KBM-7 (cell line): ENCODE results near the gene DYNC1LI2.

Experiments
- DNase-seq: peaks from one replicate; pipeline ENCODE4 v3.0.0-alpha.2; 2015
- in situ Hi-C: fragments of 300-500 bp; cut with MboI; formaldehyde crosslinking; loops from 2 replicates; pipeline ENCODE4 v1.14.3; 2020; ENCODE audit warnings: low sequenced_read_pairs, low pct_unique_long_range_greater_than_20kb, mixed read lengths

DYNC1LI2 gene

DNA sequence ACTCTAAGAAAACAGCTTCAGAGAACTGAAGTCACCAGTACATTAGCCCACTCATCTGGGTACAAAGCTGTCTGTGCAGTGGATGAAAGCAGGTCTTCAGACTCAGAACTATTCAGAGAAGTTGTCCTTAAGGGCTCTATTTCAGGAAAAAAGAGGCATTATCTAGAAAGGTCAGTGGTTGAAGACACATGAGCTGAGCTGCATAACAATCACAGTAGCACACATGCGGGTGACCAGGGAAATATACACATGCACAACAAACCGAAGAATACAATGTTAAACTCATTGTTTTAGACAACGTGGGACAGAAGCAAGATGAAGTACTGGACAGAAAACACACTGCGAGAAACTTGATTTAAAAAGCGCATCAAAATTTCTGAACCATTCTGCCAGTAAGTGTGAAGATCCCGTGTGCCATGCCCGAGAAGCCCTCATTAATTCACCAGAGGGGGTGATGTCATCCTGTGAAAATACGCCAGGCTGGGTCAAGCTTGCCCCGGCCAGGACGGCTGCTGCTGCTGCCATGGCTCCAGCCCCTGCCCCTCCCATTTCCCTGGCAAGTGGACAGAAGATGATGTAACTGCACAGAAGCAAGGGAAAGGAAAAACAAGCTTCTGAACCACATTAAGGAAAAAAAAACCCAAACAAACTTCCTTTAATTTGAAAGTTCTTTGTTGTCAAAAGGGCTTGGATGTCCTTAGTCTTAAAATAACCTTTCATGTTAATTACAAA lies 10.1 kb downstream of the DYNC1LI2 start:
- in situ Hi-C loops = no loop called here
- no peak for DNase-seq

DNA sequence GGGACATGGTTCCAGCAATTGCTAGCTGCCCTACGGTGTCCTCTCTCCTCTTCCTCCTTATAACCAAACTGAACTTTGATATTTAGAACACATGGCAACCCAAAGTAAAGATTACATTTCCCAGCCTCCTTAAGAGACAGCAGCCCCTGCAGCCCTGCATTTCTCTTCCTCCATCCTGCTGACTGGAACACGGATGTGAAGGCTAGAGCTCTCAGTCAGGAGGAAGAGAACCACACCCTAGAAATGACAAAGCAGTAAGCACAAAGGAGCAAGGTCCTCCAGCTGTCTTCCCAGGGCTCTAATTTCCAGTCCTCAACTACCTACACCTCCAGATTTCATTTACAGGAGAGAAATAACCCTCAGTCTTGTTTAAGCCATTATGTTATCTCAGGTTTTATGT lies 10.9 kb downstream of the DYNC1LI2 start:
- in situ Hi-C loops = no loop called here

DNA sequence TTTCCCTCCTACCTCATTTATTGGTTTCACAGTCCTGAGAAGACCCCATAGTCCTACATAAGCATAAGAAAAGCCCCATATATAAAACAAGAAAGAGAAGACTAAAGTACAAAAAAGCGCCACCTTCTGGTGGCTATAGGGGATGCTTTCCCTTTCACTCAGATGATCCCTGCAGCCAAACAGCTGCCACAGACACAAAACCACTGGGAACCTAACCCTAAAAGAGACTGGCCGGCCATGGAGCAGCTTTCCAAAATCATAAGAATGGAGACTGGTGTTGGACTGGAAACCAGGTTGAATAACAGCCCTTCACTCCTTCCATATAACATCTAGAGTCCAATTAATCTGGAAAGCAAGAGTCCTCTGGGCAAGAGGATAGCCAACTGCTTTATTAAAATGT lies 11.4 kb downstream of the DYNC1LI2 start:
- in situ Hi-C loops = no loop called here

More for the DNA sequence above, 10.9 kb downstream of the DYNC1LI2 start:
- no peak for DNase-seq

DNA sequence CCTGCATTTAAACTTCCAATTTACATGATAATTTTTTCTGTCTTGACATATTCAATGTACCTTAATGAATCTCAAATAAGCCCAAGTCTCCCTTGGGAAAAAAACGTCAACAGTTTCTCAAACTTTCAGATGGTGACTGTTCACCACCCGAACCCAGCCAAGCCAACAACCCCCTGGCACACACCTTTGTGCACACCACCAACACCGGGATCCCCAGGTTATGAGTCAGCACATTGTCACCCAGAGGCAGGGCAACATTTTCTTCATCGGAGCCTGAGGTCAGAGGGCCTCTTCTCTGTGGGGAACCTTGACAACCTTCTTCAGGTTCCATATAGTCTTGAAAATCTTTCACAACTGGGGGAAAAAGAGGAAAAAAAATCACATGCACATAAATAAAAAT lies 15.5 kb downstream of the DYNC1LI2 start:
- no peak for DNase-seq
- in situ Hi-C loops = no loop called here

More for the DNA sequence above, 11.4 kb downstream of the DYNC1LI2 start:
- DNase-seq = peak; percentile 74

DNA sequence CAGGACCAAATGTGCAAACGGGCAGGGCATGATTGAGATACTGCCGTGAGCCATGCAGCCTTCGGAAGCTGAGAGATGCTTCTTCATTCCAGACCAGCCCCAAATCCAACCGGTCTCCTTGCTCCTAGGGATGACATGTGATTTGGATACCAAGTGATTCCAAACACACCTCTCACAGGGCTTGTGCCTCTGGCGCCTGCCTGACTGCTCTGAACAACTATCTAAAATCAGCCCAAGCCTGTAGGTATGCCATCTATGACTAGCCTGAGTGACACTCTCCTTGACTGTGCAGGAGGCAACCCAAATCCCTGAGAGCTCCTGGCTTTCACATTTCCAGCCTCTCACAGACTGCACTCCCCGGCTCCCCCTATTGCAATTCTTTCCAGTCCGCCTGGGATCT lies 20.3 kb downstream of the DYNC1LI2 start:
- no peak for DNase-seq
- in situ Hi-C loops = no loop called here

DNA sequence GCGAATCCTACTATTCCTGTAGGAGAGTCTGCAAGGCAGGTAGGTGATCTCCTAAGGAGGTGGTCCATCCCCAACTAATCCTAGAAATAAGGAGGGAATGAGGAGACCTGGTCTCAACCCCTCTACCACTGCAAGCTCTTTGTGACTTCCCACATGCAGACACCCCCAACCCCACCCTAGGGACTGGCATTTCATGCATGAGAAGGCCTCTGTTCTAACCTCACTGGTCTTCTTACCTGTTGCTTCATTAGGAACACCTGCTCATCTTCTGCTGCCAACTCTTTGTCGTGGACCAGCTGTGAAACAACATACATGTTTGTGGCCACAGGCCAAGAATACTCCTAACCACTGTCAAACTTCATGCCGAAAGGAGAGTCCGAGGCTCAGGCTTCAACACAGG lies 22.6 kb downstream of the DYNC1LI2 start:
- in situ Hi-C loops = no loop called here
- no peak for DNase-seq

DNA sequence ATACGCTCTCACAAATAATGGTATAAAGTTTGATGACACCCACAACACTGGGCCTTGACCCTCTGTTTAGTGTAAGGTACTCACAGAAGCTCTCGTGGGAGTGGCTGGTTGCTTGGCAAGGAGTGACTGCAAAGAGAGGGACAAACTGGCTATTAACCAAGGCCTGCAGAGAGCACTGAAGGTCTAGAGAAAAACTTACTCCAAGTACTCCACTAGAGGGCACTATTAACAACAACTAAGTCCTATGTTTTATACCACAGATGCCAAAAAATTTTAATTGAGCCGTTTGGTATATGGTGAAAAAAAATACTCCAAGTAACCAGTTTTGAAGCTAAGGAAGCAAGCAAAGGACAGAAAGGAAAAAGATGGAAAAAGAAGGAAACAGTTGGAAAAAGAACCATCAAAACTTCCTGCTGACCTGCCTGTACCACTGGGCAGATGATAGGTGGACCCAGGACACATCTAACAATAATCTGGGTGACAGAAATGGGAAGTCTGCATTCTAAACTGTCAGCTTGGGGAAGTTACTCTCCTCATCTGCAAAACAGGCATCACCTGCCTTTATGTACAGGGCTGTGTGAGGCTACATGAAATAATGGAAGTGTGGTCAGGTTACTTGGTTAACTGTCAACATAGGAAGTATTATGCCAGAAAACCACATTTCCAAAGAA lies 23.2 kb downstream of the DYNC1LI2 start:
- in situ Hi-C loops = no loop called here

DNA sequence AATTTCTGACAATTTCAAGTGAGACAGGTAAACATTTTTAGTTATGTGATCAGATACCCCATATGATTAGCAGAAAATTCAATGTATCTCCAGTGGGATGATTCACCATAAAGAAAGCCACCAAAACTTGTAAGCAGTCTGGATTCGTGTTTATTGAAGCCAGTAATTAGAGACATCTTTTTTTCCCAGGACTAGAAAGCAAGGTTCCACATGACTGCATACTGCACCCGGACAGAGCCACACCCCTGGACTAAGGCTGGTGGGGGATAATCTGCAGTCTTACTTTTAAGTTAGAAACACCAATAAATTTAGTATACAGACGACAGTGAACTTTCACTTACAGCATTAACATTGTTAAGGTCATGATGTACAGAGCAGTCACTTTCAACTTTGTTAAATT lies 30.6 kb downstream of the DYNC1LI2 start:
- in situ Hi-C loops = no loop called here
- DNase-seq = no peak

More for the DNA sequence above, 23.2 kb downstream of the DYNC1LI2 start:
- DNase-seq = peak; percentile 75

DNA sequence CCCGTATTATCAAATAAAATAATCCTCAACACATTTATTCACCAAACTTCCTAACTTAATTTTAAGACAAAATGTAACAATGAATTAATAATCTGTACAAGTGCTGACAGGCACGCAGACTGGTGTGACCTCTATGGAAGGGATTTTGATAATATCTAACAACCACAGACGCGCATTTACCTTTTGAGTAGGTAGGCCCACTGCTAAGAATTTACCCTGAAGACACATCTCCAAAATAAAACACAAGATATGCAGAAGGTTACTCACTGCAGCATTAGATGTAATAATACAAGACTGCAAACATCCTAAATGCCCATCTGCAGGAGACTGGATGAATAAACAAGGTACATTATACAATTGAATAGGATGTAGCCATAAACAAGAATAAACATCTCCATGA lies 32.2 kb downstream of the DYNC1LI2 start:
- in situ Hi-C loops = no loop called here
- DNase-seq = no peak

DNA sequence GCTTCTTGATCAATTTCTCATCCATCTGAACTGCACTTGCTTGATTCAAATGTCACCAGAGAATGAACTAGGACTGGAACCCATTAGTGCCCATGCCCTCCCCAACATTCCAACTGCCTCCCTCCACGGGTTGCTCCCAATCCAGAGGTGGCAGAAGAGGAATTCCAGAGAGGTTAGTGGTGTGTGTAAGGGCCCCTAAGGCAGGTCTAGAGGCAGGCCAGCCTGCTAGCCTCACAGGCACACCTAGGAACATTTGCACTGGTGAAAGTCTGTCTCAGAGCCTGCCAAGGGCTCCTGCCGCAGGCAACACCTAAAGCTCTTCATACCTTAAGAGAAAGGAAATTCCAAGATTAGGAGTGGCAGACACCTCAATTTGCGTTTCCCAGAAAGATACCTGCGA lies 33.6 kb downstream of the DYNC1LI2 start:
- in situ Hi-C loops = no loop called here
- DNase-seq = no peak

DNA sequence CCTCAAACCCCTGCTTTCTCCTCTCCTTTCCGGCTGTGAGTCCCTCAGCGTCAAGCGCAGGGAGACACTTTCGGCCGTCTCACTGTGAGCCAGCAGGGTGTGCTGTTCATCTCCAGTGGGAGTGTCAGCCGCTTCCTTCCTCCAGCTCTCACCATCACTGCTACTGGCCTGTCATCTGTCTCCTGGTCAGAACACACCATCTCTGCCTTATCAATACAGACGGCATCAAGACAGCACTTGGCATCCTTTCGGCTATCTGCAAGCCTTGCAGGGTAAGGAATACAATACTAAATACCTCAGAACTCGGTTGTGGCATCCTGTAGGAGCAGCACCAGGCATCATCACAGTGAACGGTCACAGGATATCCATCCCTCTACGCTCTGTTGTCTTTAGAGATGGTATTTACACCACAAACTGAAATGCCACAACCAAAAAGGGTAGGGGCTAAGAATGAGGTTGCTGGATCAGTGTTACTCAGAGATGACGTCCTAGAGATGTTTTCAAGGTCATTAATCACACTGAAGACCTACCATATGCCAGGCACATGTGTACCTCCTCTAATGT lies 34.2 kb downstream of the DYNC1LI2 start:
- DNase-seq = peak; percentile 74
- in situ Hi-C loops = no loop called here

DNA sequence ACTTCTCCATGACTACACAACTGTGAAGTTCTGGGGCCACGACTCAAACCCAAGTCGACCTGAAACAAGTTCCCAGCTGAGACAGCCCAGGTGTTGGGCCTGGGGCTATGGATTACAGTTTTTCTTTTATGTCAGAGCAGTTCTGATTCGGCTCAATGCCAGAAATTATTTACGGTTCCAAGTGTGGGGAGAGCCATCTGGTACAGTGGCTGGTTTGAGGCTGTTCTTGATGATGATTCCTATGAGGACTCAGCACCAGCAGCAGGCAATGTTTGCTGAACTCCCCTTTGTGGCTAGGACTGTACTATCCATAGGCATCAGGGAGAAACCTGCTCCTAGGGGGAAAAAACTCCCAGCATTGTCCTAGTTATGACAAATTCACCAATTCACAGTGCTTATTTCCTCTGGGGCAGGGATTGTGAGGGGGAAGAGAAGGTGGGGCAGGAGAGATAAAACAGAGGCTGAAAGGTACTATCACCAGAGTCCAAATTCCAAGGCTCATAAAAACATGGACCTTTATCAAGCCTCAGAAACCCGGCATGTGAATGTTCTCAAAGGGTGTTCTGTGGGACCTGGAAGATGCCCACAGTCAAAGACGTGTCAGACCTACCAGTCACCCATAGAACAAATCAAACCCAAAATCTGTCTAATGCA lies 36.6 kb downstream of the DYNC1LI2 start:
- no peak for DNase-seq
- in situ Hi-C loops = no loop called here

DNA sequence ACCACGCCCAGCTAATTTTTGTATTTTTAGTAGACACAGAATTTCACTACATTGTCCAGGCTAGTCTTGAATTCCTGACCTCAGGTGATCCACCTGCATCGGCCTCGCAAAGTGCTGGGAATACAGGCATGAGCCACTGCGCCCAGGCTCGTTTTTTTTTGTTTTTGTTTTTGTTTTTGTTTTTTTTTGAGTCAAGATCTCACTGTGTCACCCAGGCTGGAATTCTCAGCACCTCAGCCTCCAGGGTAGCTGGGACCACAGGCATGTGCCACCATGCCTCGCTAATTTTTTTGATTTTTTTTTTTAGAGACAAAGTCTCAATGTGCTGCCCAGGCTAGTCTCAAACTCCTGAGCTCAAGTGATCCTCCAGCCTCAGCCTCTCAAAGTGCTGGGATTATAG lies 37.3 kb downstream of the DYNC1LI2 start:
- in situ Hi-C loops = no loop called here
- DNase-seq = no peak

DNA sequence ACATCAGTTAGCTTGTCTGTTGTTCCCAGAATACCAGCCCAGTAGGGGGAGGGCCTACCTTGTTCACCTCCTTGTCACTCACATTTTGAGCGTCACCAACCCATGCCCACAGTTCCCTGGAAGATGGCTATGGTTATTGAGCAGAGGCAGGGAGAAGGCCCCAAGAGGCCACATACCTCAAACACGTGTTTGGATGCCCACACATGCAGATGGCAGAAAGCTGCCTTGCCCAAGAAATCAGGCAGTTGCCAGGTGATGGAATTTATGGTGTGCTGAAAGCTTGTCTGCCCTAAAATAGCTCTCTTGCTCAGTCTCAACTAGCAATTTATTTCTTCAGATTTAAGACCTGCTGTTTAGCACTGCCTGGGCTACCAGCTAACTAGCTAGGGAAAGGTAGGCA lies 38.3 kb downstream of the DYNC1LI2 start:
- in situ Hi-C loops = no loop called here
- DNase-seq = no peak

DNA sequence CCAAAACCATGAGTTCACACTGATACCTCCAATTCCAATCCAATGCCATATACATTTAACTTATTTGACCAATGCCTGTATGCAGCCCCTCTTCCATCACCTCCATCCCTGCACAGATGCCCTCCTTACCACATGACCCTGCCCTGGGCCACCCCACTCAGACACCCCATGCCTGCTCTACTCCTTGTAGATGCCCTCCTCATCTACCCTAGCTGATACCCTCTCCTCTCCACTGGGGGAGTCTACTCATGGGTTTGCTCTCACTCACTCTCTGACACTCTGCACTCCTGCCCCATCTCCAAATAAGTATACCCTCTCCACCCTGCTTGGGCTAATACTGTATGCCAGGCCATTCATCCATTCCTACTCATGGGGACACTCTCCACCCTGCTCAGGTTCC lies 38.9 kb downstream of the DYNC1LI2 start:
- in situ Hi-C loops = no loop called here
- DNase-seq = no peak

DNA sequence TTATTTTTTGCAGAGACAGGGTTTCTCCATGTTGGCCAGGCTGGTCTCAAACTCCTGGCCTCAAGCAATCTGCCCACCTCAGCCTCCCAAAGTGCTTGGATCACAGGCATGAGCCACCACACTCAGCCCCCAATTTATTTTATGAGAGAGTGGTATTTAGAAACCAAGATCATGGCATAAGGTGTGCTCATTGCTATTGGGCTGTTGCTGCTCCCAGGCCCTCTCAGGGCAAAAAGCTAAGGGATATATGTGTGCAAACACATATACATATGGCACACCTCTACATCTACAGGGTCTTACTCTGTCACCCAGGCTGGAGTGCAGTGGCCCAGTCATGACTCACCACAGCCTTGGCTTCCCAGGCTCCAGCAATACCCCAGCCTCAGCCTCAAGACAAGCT lies 39.8 kb downstream of the DYNC1LI2 start:
- in situ Hi-C loops = no loop called here
- no peak for DNase-seq

DNA sequence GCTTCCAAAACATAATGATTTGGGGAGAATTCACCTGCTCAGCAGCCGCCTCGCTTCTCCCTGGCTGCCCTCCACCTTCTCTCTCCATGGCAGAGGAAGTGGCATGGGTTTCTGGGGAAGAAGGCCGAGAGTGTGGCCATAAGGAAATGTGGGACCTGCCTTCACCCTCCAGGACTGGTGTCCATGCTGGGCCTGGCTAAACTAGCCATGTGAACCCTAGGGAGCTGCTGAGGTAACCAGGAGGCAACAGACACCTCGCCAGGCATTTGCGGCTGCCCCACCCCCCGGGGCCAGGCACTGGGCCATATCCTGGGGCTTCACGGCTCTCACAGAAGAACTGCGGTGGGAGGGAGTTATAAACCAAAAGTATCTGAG lies 44.9 kb downstream of the DYNC1LI2 start:
- DNase-seq = no peak
- in situ Hi-C loops = no loop called here

DNA sequence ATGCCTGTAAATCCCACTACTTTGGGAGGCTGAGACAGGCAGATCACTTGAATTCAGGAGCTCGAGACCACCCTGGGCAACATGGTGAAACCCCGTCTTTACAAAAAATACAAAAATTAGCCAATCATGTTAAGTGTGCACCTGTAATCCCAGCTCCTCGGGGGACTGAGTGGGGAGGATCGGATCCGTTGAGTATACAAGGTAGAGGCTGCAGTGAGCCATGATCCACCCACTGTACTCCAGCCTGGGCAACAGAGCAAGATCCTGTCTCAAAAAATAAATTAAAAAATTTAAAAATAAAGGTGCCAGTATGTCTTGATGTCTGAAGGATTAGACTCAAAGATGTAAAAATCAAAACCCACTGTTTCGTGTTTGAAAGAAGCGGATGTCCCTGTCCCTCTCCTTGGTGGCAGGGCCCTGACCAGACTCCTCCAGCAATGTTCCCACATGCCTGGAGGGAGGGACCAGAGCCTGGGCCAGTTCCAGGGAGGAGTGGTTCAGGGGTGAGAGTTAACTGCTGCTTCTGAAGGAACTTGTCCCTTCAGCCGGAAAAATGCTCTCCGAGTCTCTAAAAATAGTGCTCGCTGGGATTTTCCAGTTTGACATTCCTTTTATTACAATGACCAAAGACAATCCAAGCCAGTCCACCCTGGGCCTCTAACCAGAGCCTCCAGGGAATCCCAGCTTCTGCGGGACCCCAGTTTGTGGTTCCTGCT lies 45.5 kb downstream of the DYNC1LI2 start:
- in situ Hi-C loops = no loop called here
- DNase-seq = no peak

DNA sequence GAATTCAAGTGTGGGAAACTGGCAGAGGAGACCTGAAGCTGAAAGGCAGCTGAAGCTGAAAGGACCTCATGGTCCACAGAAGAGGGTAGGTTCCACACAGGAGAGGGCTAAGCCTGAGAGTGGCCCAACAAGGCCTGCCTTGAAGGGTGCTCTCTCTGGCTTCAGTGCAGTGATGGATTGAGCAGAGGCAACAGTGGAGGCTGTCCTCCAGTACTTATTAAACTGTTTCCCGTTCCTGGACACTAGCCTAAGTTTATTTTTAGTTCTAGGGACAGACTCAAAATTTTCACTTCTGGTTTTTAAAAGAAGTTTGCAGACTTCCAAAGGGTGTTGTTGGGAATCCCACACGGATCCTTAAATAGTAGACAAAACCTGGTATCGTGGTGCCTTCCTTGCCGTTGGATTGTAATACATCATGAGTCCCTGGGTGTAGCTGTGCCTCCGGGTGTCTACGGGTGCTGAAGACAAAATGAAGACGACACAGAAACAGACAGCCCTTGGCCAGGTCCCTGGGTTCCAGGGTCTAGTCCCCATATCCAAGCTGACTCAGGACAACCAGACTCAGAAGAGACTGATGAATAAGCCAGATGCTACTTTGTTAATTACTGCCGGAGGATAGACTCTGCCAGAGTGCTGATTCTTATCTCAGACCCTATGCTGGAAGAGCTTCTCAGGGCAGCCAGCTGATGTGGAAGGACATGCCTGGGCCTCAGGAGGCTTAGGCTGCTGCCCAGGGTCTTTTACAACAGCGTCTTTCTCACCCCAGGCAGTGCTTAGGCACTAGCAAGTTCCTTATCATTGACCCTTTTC lies 47.8 kb downstream of the DYNC1LI2 start:
- in situ Hi-C loops = no loop called here
- no peak for DNase-seq
